Measurements from ENCODE around the gene DMD.

Gene DMD

DNA sequence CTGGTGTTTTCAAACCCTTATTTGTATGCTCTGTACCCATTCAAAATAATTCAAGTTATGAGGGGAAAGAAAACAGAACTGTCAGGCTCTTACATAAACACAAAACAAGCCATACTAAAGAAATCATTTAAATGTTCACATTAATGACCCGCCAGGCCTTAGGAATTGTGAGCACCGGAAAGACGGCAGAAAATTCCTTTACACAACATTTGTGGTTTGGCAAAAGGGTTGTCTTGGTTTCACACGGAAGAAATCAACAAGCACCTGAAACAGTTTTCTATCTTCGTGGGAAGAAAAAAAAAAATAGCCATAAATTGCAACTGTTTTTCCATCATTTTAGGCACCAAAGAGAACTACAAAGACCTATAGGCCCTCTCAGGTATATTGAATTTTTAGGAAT, 1951.0 kb downstream of the DMD start:
- H3K36me3 Mint-ChIP-seq = peaks cover 5% of the 10 kb centered on the region
- H3K4me3 Mint-ChIP-seq = no peak overlapping the region
- no peak overlapping the region for H3K27ac Mint-ChIP-seq
- H3K4me1 Mint-ChIP-seq = peaks cover 6% of the 10 kb centered on the region
- ATAC-seq = no peak
- no peaks in the 10 kb centered on the region for H3K27me3 Mint-ChIP-seq
- H3K9me3 Mint-ChIP-seq = no peaks in the 10 kb centered on the region

DNA sequence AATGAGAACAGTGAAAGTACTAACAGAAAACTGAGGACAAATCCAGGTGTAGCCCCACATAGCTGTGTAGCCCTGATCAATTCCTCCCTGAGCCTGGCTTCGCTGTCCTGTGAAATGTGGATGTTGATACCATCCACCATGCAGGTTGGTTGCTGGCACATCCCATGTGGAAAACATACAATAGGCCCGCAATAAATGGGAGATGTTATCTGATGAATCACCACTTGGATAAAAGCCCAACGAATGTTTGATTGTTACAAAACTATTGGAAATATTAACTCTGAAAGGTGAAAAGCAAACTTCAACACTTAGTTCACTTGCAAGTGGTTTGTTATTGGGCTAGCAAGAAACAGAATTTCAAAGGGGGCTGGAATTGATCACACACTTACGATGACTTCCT, 1953.2 kb downstream of the DMD start:
- no peaks in the 10 kb centered on the region for H3K9me3 Mint-ChIP-seq
- peaks cover 5% of the 10 kb centered on the region for H3K36me3 Mint-ChIP-seq
- no peaks in the 10 kb centered on the region for H3K4me1 Mint-ChIP-seq
- H3K4me3 Mint-ChIP-seq = no peak overlapping the region
- ATAC-seq = no peak
- no peak overlapping the region for H3K27ac Mint-ChIP-seq
- H3K27me3 Mint-ChIP-seq = no peaks in the 10 kb centered on the region

DNA sequence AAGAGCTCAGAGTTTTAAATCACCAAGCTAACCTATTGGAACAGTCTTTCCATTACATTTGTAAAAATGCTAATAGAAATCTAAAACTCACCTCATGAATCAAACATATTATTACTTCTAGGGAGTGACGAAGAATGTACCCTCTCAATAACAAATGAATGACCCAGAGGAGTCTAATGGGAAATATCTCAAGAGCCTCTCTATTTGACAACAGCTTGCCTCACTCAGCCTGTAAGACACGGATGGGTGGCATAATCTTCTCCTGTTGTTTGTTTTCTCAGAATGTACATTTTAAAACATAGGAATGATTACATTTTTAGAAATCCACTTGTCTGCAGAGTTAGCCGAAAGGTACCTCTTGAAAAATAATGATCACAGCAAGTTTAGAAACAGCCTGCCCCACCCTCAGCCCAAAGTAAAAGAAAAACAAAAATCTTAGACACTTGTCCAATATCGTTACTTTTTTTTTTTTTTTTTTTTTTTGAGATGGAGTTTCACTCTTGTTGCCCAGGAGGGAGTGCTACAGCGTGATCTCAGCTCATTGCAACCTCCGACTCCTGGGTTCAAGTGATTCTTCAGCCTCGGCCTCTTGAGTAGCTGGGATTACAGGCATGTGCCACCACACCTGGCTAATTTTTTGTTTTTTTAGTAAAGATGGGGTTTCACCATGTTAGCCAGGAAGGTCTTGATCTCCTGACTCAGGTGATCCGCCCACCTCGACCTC, 1955.9 kb downstream of the DMD start:
- no peaks in the 10 kb centered on the region for H3K4me1 Mint-ChIP-seq

DNA sequence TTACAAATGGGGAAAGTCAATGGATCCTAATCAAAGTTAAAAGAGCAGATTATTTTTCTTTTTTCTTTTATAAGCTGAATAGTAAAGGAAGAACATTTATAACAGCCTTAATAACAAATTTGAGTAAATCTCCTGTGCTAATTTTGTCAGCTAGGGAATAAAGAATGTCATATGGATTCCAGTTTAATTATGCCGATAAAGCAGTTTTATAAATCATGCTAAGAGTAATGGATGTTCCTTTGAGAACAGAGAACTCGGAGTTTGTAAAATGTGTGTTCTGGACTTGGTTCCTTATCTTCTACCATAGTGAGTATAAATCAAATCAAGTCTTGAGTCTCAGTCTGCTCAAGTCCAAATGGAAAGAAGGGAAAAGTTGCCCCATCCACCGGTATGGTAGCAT, 1959.2 kb downstream of the DMD start:
- no peak overlapping the region for H3K4me3 Mint-ChIP-seq
- H3K36me3 Mint-ChIP-seq = peaks cover 6% of the 10 kb centered on the region
- no peaks in the 10 kb centered on the region for H3K4me1 Mint-ChIP-seq
- H3K27me3 Mint-ChIP-seq = no peaks in the 10 kb centered on the region
- no peak for ATAC-seq
- no peaks in the 10 kb centered on the region for H3K9me3 Mint-ChIP-seq
- H3K27ac Mint-ChIP-seq = no peak overlapping the region

More for the DNA sequence above, 1955.9 kb downstream of the DMD start:
- Mint-ChIP-seq H3K9me3 (no peaks in the 10 kb centered on the region), H3K36me3 (no peaks in the 10 kb centered on the region), H3K27ac (no peak overlapping the region), H3K27me3 (no peaks in the 10 kb centered on the region), H3K4me3 (no peak overlapping the region)
- ATAC-seq = no peak

DNA sequence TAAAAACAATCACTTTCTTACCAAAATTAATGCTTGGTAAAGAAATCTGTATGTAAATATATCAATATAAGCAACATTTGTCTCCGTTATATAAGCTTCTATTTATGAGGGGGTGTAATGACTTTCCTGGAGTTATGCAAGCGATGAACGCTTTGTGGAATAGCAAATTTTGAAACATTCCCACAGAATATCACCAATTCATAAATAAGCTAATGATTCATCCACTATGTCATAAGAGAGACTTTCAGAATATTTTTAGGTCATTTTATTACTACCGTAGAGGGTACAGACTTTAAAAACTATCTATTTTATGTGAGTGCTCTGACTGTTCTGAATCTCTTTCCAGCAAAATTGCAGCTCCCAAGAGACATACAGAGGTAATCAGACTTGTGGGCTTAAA, 1960.0 kb downstream of the DMD start:
- H3K4me1 Mint-ChIP-seq = no peaks in the 10 kb centered on the region
- peaks cover 6% of the 10 kb centered on the region for H3K36me3 Mint-ChIP-seq
- H3K27me3 Mint-ChIP-seq = no peaks in the 10 kb centered on the region
- H3K9me3 Mint-ChIP-seq = no peaks in the 10 kb centered on the region
- H3K27ac Mint-ChIP-seq = no peak overlapping the region
- no peak overlapping the region for H3K4me3 Mint-ChIP-seq
- no peak for ATAC-seq

DNA sequence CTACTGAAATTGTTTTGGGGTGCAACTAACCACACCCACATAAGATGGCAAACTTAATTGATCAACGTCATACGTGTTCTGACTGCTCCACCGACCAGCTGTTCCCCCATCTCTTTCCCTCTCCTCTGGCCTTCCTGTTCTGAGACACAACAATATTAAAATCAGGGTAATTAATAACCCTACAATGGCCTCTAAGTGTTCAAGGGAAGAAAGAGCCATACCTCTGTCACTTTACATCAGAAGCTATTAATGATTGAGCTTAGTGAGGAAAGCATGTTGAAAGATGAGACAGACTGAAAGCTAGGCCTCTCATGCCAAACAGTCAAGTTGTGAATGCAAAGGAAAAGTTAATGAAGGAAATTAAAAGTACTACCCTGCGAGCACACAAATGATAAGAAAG, 1965.6 kb downstream of the DMD start:
- Mint-ChIP-seq H3K4me1 (peaks cover 13% of the 10 kb centered on the region), H3K36me3 (peaks cover 6% of the 10 kb centered on the region), H3K27ac (no peak overlapping the region), H3K4me3 (no peak overlapping the region), H3K27me3 (no peaks in the 10 kb centered on the region), H3K9me3 (no peaks in the 10 kb centered on the region)
- no peak for ATAC-seq

DNA sequence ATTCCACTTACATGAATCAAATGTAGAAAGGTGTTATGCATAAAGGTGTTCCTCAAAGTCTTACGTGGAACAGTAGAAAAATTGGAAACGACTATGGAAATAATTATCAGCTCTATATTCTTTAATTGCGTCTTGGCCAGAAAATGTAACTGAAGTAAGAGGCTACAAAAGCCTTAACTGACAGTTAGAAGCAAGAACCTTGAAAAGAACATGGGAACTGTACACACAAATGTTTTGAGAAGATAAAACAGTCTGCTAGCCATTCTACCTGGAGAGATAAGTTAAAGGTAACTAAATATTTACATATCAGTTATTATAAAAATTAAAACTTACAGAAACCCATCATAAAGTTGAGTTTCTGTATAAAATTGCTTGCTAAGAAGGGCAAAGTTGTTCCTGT, 1967.5 kb downstream of the DMD start:
- Mint-ChIP-seq H3K4me3 (no peak overlapping the region), H3K36me3 (peaks cover 6% of the 10 kb centered on the region), H3K4me1 (peaks cover 14% of the 10 kb centered on the region), H3K9me3 (no peaks in the 10 kb centered on the region), H3K27ac (no peak overlapping the region), H3K27me3 (no peaks in the 10 kb centered on the region)
- no peak for ATAC-seq

DNA sequence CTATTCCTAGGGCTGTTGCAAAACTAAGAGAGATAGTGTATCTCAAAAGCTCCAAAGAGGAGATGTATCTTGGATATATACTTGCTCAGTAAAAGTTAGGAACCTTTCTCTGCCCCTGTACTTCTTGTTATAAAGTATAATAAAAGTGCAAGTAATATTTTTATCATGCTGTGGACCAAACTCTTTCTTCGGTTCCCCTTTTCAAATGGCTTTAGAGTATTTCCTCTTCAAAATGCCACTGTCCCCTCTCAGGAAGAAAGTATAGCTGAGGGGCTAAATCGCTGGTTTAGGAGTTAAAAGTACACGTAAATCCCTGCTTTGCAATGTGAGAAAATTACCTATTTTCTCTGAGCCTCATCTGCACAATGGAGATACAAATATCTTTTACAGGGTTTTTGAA, 1970.4 kb downstream of the DMD start:
- no peaks in the 10 kb centered on the region for H3K9me3 Mint-ChIP-seq
- peaks cover 25% of the 10 kb centered on the region for H3K4me1 Mint-ChIP-seq
- no peaks in the 10 kb centered on the region for H3K27me3 Mint-ChIP-seq
- peak overlapping the region; percentile 40 for H3K27ac Mint-ChIP-seq
- no peaks in the 10 kb centered on the region for H3K36me3 Mint-ChIP-seq
- no peak for ATAC-seq
- peak overlapping the region; percentile 50 for H3K4me3 Mint-ChIP-seq

DNA sequence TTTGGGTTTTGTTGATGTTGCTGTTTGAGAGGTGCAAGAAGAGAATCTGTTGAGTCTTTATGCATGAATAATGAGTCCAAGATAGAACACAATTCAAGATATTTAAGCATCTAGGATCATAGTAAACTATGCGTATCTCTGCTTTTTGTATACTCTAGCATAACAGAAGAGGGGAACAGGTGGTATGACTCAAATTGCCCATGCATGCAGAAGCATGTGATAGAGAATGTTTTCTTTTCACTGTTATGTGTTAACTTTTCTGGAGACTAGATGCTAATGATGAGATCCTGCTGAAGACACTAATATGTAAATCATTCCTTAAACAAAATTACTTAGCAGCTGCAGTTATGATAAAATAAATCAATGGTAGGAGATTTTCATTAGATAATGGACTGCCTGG, 1974.2 kb downstream of the DMD start:
- H3K36me3 Mint-ChIP-seq = no peaks in the 10 kb centered on the region
- ATAC-seq = no peak
- no peaks in the 10 kb centered on the region for H3K9me3 Mint-ChIP-seq
- no peak overlapping the region for H3K4me3 Mint-ChIP-seq
- H3K27ac Mint-ChIP-seq = peak overlapping the region; percentile 71
- H3K27me3 Mint-ChIP-seq = no peaks in the 10 kb centered on the region
- H3K4me1 Mint-ChIP-seq = peaks cover 54% of the 10 kb centered on the region

DNA sequence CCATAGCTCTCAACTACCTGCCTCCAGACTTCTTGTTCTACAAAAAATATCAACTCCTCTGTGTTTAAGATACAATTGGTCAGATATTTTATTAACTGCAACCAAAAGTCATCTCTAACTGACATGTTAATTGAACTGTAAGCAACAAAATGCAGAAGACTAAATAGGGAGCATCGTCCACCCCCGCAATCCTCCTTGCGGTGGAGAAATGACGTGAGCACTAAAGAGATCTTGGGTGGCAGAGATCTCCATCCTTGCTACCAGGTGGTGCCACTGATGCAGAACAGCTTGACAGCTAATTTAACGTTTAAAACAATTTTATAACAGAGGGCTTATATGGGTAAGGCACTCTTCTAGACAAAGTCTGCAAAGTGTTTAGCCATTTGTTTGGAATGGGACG, 1975.1 kb downstream of the DMD start:
- H3K4me3 Mint-ChIP-seq = peak overlapping the region; percentile 21

DNA sequence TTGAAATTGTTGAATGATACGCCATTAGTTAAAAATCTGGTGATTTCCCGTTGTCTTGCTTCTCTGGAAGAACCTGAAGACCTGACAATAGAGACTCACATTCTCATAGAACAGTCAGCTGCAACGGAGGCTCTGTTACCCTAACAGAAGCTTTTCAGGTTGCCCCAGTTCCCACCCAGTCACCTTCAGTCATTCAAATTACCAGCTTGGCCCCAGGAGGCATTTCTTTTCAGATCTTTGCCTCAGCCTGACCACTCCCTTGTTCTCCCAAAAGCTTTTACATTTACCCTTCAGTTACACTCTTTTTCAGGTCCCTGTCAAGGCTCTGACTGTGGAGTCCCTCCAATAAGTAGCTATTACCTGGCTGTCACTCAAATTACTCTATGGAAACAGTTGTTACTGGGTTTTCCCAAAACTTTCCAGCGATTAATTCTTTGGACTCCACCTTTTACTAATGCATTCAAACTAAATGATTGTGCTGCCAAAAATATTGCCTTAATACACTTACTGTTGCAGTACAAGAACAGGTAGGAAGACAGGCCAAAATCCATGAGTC, 1977.3 kb downstream of the DMD start:
- Mint-ChIP-seq H3K4me3 (no peak overlapping the region), H3K27me3 (no peaks in the 10 kb centered on the region), H3K9me3 (no peaks in the 10 kb centered on the region), H3K36me3 (no peaks in the 10 kb centered on the region), H3K27ac (peak overlapping the region; percentile 56), H3K4me1 (peaks cover 45% of the 10 kb centered on the region)
- no peak for ATAC-seq

More for the DNA sequence above, 1975.1 kb downstream of the DMD start:
- Mint-ChIP-seq H3K4me1 (peaks cover 51% of the 10 kb centered on the region), H3K27ac (peak overlapping the region; percentile 71), H3K27me3 (no peaks in the 10 kb centered on the region), H3K36me3 (no peaks in the 10 kb centered on the region), H3K9me3 (no peaks in the 10 kb centered on the region)
- ATAC-seq = peak; percentile 62

DNA sequence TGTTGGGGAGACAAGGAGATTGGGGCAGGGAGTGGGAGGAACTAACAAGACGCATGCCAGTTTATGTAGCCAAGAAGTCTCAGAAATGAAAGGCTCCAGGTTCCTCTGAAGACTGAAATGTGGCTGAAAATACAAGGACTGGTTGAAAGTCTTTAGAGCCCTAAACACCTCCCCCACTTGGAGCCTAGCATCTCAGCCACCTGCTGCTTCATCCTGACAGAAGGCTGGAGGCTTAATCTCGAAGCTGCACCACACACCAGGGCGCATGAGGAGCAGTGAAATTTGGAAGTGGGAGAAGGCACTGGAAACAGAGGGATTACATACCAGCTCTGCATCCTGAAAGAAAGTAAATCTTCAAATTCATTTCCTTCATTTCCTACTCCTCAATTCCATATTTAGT, 1978.8 kb downstream of the DMD start:
- peak overlapping the region; percentile 56 for H3K27ac Mint-ChIP-seq
- no peaks in the 10 kb centered on the region for H3K36me3 Mint-ChIP-seq
- H3K9me3 Mint-ChIP-seq = no peaks in the 10 kb centered on the region
- peaks cover 45% of the 10 kb centered on the region for H3K4me1 Mint-ChIP-seq
- ATAC-seq = no peak
- no peak overlapping the region for H3K4me3 Mint-ChIP-seq
- H3K27me3 Mint-ChIP-seq = no peaks in the 10 kb centered on the region

DNA sequence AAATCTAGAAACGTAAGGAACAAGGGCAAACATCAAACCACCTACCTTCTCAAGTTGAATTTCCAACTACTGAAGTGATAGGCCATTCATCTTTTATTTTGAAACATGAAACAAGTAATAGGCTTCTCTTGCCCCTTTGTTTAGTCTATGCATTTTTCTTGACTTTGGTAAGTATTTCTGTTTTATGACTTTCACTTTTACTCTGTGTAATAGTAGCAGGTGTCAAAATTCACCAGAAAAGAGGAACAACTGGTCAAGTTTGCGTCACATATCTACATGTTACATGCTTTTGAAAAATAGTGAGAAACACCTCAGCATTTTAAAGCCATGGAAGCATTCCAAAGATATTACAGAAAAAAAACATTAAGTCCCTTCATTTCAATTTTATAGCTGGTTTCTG, 1982.4 kb downstream of the DMD start:
- Mint-ChIP-seq H3K4me1 (peaks cover 26% of the 10 kb centered on the region), H3K27me3 (no peaks in the 10 kb centered on the region), H3K9me3 (no peaks in the 10 kb centered on the region), H3K4me3 (no peak overlapping the region), H3K27ac (peak overlapping the region; percentile 80), H3K36me3 (peaks cover 9% of the 10 kb centered on the region)
- peak; percentile 90 for ATAC-seq

DNA sequence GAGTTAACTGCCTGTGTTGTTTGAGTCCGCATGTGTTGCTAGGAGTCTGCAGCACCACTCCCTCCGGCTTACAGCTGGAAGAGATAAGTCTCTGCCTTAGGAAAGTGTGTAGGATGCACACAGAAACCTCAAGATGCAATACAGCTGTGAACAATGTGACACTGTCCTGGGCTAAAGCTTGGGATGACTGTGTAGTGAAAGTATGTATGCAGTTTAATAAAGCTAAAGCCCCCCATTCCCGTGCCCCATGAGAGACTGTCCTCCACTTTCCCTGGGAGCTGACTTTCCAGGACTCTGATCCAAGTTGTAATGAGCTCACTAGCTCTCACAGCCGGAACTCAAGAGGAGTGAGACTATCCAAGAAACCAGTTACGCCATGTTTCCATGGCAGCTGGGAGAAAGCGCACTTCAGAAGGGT, 1982.9 kb downstream of the DMD start:
- Mint-ChIP-seq H3K27me3 (no peaks in the 10 kb centered on the region), H3K27ac (peak overlapping the region; percentile 80), H3K4me3 (no peak overlapping the region), H3K9me3 (no peaks in the 10 kb centered on the region), H3K4me1 (peaks cover 22% of the 10 kb centered on the region), H3K36me3 (peaks cover 9% of the 10 kb centered on the region)
- no peak for ATAC-seq

DNA sequence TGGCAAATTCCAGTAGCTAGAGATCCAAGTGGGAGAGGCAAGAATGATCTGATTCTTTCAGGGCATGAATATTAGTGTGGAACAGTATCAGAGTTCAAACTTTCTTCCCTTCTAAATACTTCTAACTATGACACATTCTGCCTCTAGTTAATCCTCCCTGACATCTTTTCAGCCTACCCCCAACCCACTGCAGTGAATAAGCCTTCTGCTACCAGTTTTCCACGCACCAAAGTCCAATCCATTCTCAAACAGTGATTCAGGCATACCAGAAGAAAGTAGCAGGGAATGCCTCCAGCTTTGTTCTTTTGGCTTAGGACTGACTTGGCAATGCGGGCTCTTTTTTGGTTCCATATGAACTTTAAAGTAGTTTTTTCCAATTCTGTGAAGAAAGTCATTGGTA, 1984.1 kb downstream of the DMD start:
- H3K27ac Mint-ChIP-seq = no peak overlapping the region
- peaks cover 9% of the 10 kb centered on the region for H3K36me3 Mint-ChIP-seq
- H3K4me1 Mint-ChIP-seq = peaks cover 12% of the 10 kb centered on the region
- no peak for ATAC-seq
- H3K27me3 Mint-ChIP-seq = no peaks in the 10 kb centered on the region
- no peak overlapping the region for H3K4me3 Mint-ChIP-seq
- H3K9me3 Mint-ChIP-seq = no peaks in the 10 kb centered on the region

DNA sequence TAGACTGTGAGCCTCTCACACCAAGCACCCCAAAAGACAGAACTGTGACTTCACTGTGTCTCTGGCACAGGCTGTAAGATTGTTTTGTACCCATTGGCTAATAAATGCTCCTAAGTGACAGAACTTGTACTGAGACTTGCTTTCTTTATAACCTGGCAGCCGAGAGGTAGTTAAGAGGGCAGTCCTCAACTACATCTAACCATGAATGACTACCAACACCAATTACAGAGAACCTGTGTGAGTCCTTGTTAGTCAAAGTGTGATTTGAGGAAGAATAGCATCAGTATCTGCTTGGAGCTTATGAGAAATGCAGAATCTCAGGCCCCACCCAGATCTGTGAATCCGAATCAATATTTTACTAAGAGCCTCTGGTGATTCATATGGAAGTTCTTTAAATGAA, 1985.5 kb downstream of the DMD start:
- no peak for ATAC-seq
- H3K36me3 Mint-ChIP-seq = peaks cover 9% of the 10 kb centered on the region
- no peak overlapping the region for H3K27ac Mint-ChIP-seq
- no peaks in the 10 kb centered on the region for H3K27me3 Mint-ChIP-seq
- H3K9me3 Mint-ChIP-seq = no peaks in the 10 kb centered on the region
- no peak overlapping the region for H3K4me3 Mint-ChIP-seq
- H3K4me1 Mint-ChIP-seq = peaks cover 6% of the 10 kb centered on the region
